ENCODE data around the gene ARL4A. TPM values are rescaled to one million over a fixed set of nuclear protein-coding genes. Genes with fewer than 3 reads are reported as not detected.

ARL4A gene
- total and polyA plus RNA-seq, 9 of the 15 experiments (the other 6 are each of a cell fraction or from before 2014, with no cell fraction given), result 118 to 688 (median 172) TPM

GRCh38 chr7:12647364-12648219 is 39.8 kb upstream of the ARL4A start (continued):
- TF ChIP-seq MGA (IDR thresholded peaks at IDR 0.05) (peak; percentile 37; the same call in 1 of the 2 replicates), E2F6 (IDR thresholded peaks at IDR 0.05; ENCODE audit: borderline replicate concordance in 1 of 2, extremely low read depth in 1 of 2, insufficient read depth in 1 of 2, insufficient read length in 1 of 2, low read depth in 1 of 2, low read length in 1 of 2, poor library complexity in 1 of 2, severe bottlenecking in 1 of 2) (peak; percentile 17 to 18), YY1 (IDR thresholded peaks at IDR 0.05; ENCODE audit: borderline replicate concordance in 1 of 3, control insufficient read depth in 1 of 3, extremely low read depth in 1 of 3, insufficient read depth in 3 of 3, insufficient read length in 1 of 3, insufficient replicate concordance in 2 of 3, low read depth in 1 of 3, low read length in 2 of 3) (peak in 1 of 3 experiments; percentile 66), HOXB6 (CRISPR knock-in tag; IDR thresholded peaks at IDR 0.05; ENCODE audit: borderline replicate concordance) (no peak), TBL1XR1 (IDR thresholded peaks at IDR 0.05; ENCODE audit: low read length in 2 of 2) (peak in 1 of 2 experiments; percentile 87; a peak in 2 of 4 replicates), USF1 (CRISPR knock-in tag; IDR thresholded peaks at IDR 0.05) (peak; percentile 64), ATF1 (CRISPR knock-in tag; IDR thresholded peaks at IDR 0.05) (no peak), ATF1 (tag; IDR thresholded peaks at IDR 0.05) (peak; percentile 67; the same call in 1 of the 2 replicates), MEF2D (tag; conservative IDR thresholded peaks at IDR 0.05; ENCODE audit: low read depth) (0 out of 2 replicates have a peak, but pooled peaks have one; percentile 39), IRF2 (CRISPR knock-in tag; IDR thresholded peaks at IDR 0.05) (no peak), MTA1 (IDR thresholded peaks at IDR 0.05; ENCODE audit: borderline replicate concordance) (peak; percentile 71; the same call in 1 of the 2 replicates), CBFA2T2 (conservative IDR thresholded peaks at IDR 0.05) (peak; percentile 78)
